ENCODE data around the gene VWC2L.

- TF ChIP-seq EZH2 (IDR thresholded peaks at IDR 0.05; ENCODE audit: low read depth): no peak
- TF ChIP-seq CTCF (conservative IDR thresholded peaks at IDR 0.05): no peak
Measured at GRCh38 chr2:214471382-214471781, 60.5 kb downstream of the VWC2L start.
